Neural progenitor cell (in vitro differentiated cells): Measurements from ENCODE around the gene CBLB. TPM values are rescaled to one million over a fixed set of nuclear protein-coding genes. Genes with fewer than 3 reads are reported as not detected.

ENCODE experiments used
- DNase-seq: peaks from one replicate; pipeline ENCODE4 v3.0.0-alpha.2; 2016; ENCODE audit warnings: low spot score
- H2AFZ ChIP-seq: fragments of 200-600 bp; sonication (generic); replicated peaks from 2 replicates; pipeline ENCODE4 v1.6.1; 2016; ENCODE audit warnings: antibody characterized with exemption
- H3F3A ChIP-seq: fragments of 200-600 bp; sonication (generic); 2 replicates; pipeline ENCODE4 v1.6.1; 2016; ENCODE audit warnings: antibody characterized with exemption, low read depth
- H3K27ac ChIP-seq: fragments of 200-600 bp; sonication (generic); 2 replicates; pipeline ENCODE4 v1.5.1; 2016; ENCODE audit warnings: mild to moderate bottlenecking
- H3K27me3 ChIP-seq: fragments of 200-600 bp; sonication (generic); 2 replicates; pipeline ENCODE4 v1.6.1; 2016; ENCODE audit warnings: mild to moderate bottlenecking, moderate library complexity
- H3K36me3 ChIP-seq: fragments of 200-600 bp; sonication (generic); 2 replicates; pipeline ENCODE4 v1.5.1; 2016
- H3K4me1 ChIP-seq: fragments of 200-600 bp; sonication (generic); 2 replicates; pipeline ENCODE4 v1.6.1; 2016; ENCODE audit warnings: mixed run types
- H3K4me2 ChIP-seq: fragments of 200-600 bp; sonication (generic); 2 replicates; pipeline ENCODE4 v1.6.1; 2016
- H3K4me3 ChIP-seq: fragments of 200-600 bp; sonication (generic); 2 replicates; pipeline ENCODE4 v1.5.1; 2016
- H3K79me2 ChIP-seq: fragments of 200-600 bp; sonication (generic); 2 replicates; pipeline ENCODE4 v1.6.1; 2016; ENCODE audit warnings: low read depth
- H3K9ac ChIP-seq: fragments of 200-600 bp; sonication (generic); 2 replicates; pipeline ENCODE4 v1.6.1; 2016
- H3K9me3 ChIP-seq: fragments of 200-600 bp; sonication (generic); 2 replicates; pipeline ENCODE4 v1.5.1; 2016; ENCODE audit warnings: low read depth
- H4K20me1 ChIP-seq: fragments of 200-600 bp; sonication (generic); 2 replicates; pipeline ENCODE4 v1.6.1; 2016; ENCODE audit warnings: low read depth
- H3K27ac Mint-ChIP-seq: 3 replicates; pipeline ENCODE4 v1.8.0; 2021; ENCODE audit warnings: mixed read lengths
- H3K27me3 Mint-ChIP-seq: 2 replicates; pipeline ENCODE4 v1.8.0; 2022; ENCODE audit warnings: low read depth, mild to moderate bottlenecking, inconsistent platforms, moderate library complexity, mixed read lengths; ENCODE audit not compliant: insufficient read depth
- H3K36me3 Mint-ChIP-seq: 3 replicates; pipeline ENCODE4 v1.8.0; 2021; ENCODE audit warnings: mixed read lengths
- H3K4me1 Mint-ChIP-seq: 3 replicates; pipeline ENCODE4 v1.8.0; 2021; ENCODE audit warnings: mixed read lengths
- H3K4me3 Mint-ChIP-seq: 3 replicates; pipeline ENCODE4 v1.8.0; 2021; ENCODE audit warnings: mild to moderate bottlenecking, moderate library complexity, mixed read lengths
- H3K9me3 Mint-ChIP-seq: 3 replicates; pipeline ENCODE4 v1.8.0; 2020; ENCODE audit warnings: mixed read lengths
- CTCF ChIP-seq: fragments of 200-600 bp; sonication (generic); IDR thresholded peaks from 2 replicates; pipeline ENCODE4 v1.5.1; 2017; ENCODE audit warnings: antibody characterized with exemption, mild to moderate bottlenecking
- EZH2 ChIP-seq: fragments of 200-600 bp; sonication (generic); IDR thresholded peaks from 2 replicates; pipeline ENCODE4 v1.6.1; 2017; ENCODE audit warnings: antibody characterized with exemption, mild to moderate bottlenecking, moderate library complexity
- EZH2phosphoT487 ChIP-seq: fragments of 200-600 bp; sonication (generic); IDR thresholded peaks from 2 replicates; pipeline ENCODE4 v1.6.1; 2017; ENCODE audit warnings: antibody characterized with exemption
- total RNA-seq: library from RNA; depleted of rRNA; stranded (reverse); fragments of >200 nt; gene quantifications from 2 replicates; pipeline ENCODE4 v1.2.3, GENCODE V29; 2015; ENCODE audit warnings: low replicate concordance

Gene CBLB
- total RNA-seq, 1 donor from 2014 or later = 105 TPM

GRCh38 chr3:105771392-105771791, 97.4 kb downstream of the CBLB start:
- Histone ChIP-seq H3K9me3 (no peaks in the 10 kb centered on the region), H2AFZ (no peak overlapping the region), H3K4me2 (no peak overlapping the region), H3F3A (no peaks in the 10 kb centered on the region), H3K27ac (no peak overlapping the region), H3K9ac (no peak overlapping the region), H3K4me1 (no peaks in the 10 kb centered on the region), H3K36me3 (no peaks in the 10 kb centered on the region), H3K4me3 (no peak overlapping the region), H4K20me1 (no peaks in the 10 kb centered on the region), H3K27me3 (no peaks in the 10 kb centered on the region), H3K79me2 (peaks cover 74% of the 10 kb centered on the region)
- Mint-ChIP-seq H3K9me3 (peaks cover 13% of the 10 kb centered on the region), H3K36me3 (peaks cover 41% of the 10 kb centered on the region), H3K27ac (no peak overlapping the region), H3K4me1 (no peaks in the 10 kb centered on the region), H3K27me3 (peaks cover 2% of the 10 kb centered on the region), H3K4me3 (no peak overlapping the region)
- DNase-seq = no peak
- no peak for TF ChIP-seq EZH2
- TF ChIP-seq EZH2phosphoT487 = no peak
- no peak for TF ChIP-seq CTCF

GRCh38 chr3:105770410-105770809, 98.4 kb downstream of the CBLB start:
- H3K4me1 Mint-ChIP-seq = no peaks in the 10 kb centered on the region
- no peak overlapping the region for H3K9ac ChIP-seq
- no peak overlapping the region for H3K4me3 ChIP-seq
- H3F3A ChIP-seq = no peaks in the 10 kb centered on the region
- no peak overlapping the region for H3K4me3 Mint-ChIP-seq
- H3K9me3 ChIP-seq = no peaks in the 10 kb centered on the region
- H3K27me3 Mint-ChIP-seq = peaks cover 2% of the 10 kb centered on the region
- H4K20me1 ChIP-seq = no peaks in the 10 kb centered on the region
- no peak overlapping the region for H3K27ac ChIP-seq
- H3K9me3 Mint-ChIP-seq = peaks cover 15% of the 10 kb centered on the region
- peaks cover 42% of the 10 kb centered on the region for H3K36me3 Mint-ChIP-seq
- H3K36me3 ChIP-seq = no peaks in the 10 kb centered on the region
- DNase-seq = no peak
- H3K4me1 ChIP-seq = no peaks in the 10 kb centered on the region
- TF ChIP-seq EZH2phosphoT487 (no peak), CTCF (no peak), EZH2 (no peak)
- no peak overlapping the region for H3K4me2 ChIP-seq
- peaks cover 84% of the 10 kb centered on the region for H3K79me2 ChIP-seq
- no peaks in the 10 kb centered on the region for H3K27me3 ChIP-seq
- no peak overlapping the region for H2AFZ ChIP-seq
- H3K27ac Mint-ChIP-seq = no peak overlapping the region

GRCh38 chr3:105767776-105768175, 101.0 kb downstream of the CBLB start:
- H3K27me3 ChIP-seq = no peaks in the 10 kb centered on the region
- H4K20me1 ChIP-seq = no peaks in the 10 kb centered on the region
- no peak overlapping the region for H3K4me3 ChIP-seq
- no peak overlapping the region for H3K27ac Mint-ChIP-seq
- H3K9me3 ChIP-seq = no peaks in the 10 kb centered on the region
- no peak for TF ChIP-seq CTCF
- TF ChIP-seq EZH2 = no peak
- H3K79me2 ChIP-seq = peaks cover 87% of the 10 kb centered on the region
- DNase-seq = peak; percentile 11
- H3K9me3 Mint-ChIP-seq = peaks cover 22% of the 10 kb centered on the region
- peaks cover 2% of the 10 kb centered on the region for H3K27me3 Mint-ChIP-seq
- H3K4me1 Mint-ChIP-seq = no peaks in the 10 kb centered on the region
- H3K4me2 ChIP-seq = no peak overlapping the region
- H2AFZ ChIP-seq = no peak overlapping the region
- H3K4me3 Mint-ChIP-seq = no peak overlapping the region
- H3F3A ChIP-seq = no peaks in the 10 kb centered on the region
- peaks cover 50% of the 10 kb centered on the region for H3K36me3 Mint-ChIP-seq
- no peaks in the 10 kb centered on the region for H3K36me3 ChIP-seq
- H3K4me1 ChIP-seq = no peaks in the 10 kb centered on the region
- no peak overlapping the region for H3K27ac ChIP-seq
- no peak overlapping the region for H3K9ac ChIP-seq

- Mint-ChIP-seq H3K4me1 (no peaks in the 10 kb centered on the region), H3K9me3 (peaks cover 20% of the 10 kb centered on the region), H3K27me3 (peaks cover 2% of the 10 kb centered on the region), H3K27ac (no peak overlapping the region), H3K36me3 (peaks cover 48% of the 10 kb centered on the region), H3K4me3 (no peak overlapping the region)
- Histone ChIP-seq H3K9me3 (no peaks in the 10 kb centered on the region), H3K9ac (no peak overlapping the region), H3F3A (no peaks in the 10 kb centered on the region), H2AFZ (no peak overlapping the region), H4K20me1 (no peaks in the 10 kb centered on the region), H3K4me3 (no peak overlapping the region), H3K36me3 (no peaks in the 10 kb centered on the region), H3K4me2 (no peak overlapping the region), H3K27ac (no peak overlapping the region), H3K4me1 (no peaks in the 10 kb centered on the region), H3K79me2 (peaks cover 83% of the 10 kb centered on the region), H3K27me3 (no peaks in the 10 kb centered on the region)
- no peak for DNase-seq
- no peak for TF ChIP-seq CTCF
- no peak for TF ChIP-seq EZH2
- no peak for TF ChIP-seq EZH2phosphoT487
Measured at GRCh38 chr3:105767216-105767615, 101.6 kb downstream of the CBLB start.
